Measurements from ENCODE around the gene RDX.

The RDX gene

DNA sequence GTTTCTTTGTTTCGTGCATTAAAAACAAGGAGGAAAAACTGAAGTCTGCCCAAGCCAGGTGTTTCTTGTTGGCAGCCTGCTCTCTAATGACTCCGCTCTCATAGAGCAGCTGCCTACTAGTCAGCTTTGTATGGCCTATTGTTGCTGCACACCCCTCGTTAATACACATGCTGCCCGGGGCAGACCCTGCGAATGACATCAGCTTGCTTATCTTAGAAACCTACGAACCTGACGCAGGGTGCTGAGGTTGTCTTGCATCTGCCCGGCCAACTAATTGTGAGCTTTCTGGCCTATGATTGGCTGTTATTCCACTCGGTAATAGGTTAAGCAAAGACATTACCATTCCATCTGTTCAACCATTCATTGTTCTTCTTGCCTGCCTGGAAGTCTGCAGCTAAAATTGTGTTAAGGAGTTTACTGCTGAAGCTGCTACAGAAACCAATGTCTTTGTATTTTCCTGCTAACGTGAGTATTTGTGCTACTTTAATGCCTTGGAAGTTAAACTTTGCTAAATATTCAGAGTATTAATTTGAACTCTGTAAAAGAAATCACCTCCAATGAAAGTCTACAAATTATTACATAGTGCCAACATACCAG lies 165.7 kb downstream of the RDX start:
- DNase-seq (ENCODE audit: low spot score) = no peak

DNA sequence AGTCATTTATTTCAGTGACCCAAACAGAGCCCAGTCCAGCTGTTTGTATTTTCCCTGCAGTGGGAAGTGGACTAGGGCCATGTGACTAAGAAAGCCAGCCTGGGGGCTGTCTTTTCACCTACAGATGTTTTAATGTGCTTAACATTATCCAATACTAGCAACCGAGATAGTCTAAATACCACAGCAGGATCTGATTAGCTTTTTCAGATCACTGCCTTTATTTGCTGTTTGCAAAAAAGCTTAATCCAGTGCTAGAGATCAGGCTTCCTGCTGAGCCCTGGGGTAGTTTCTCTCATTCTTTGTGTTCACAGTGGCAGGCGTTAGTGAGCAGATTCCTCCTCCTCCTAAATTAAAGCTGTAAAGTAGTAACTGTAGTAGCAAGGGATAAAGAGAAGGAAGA lies 168.3 kb downstream of the RDX start:
- no peak for DNase-seq (ENCODE audit: low spot score)

DNA sequence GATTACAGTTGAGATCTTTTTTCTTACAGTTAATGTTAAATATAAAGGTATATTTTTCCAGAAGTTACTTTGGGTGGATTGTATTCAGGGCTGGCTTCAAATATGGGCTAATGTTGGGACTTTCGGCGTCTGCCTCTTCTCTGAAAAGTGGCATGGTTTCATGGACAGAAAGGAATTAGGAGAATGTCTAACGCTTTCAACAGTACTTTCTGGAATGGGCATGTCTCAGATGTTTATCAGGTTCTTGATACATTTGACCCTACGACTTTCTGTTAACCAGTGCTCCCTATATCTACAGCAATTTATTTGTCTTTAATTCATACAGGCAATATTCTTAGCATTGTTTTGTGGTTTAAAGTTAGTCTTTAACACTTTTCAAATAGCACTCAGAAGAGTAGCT lies 169.5 kb downstream of the RDX start:
- no peak for DNase-seq (ENCODE audit: low spot score)

DNA sequence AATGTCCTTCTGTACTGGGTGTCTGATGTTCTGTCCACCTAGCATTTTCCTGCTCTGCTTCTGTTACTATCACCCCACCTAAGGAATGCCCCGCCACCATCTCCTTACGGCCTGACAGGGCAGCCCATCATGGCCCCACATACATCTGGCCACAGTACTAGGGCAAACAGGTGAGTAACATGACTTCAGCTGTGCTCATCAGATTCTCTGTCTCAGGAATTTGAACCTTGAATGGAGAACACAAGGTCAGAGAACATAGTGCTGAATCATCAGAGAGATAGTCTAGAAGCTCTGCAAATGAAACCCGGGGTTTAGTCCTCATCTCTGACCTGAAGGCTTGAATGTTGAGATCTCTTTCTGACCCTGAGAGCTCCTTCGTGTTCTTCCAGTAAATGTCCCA lies 170.8 kb downstream of the RDX start:
- no peak for DNase-seq (ENCODE audit: low spot score)
